HepG2 (cell line): ENCODE measurements around the gene FOXE3. TPM values are rescaled to one million over a fixed set of nuclear protein-coding genes. Genes with fewer than 3 reads are reported as not detected.

Experiments used
- ATAC-seq: fragments of 200-7000 bp; cut with Tn5 transposase; 3 replicates; pipeline ENCODE4 v1.9.1; 2020; ENCODE audit warnings: mild to moderate bottlenecking, moderate library complexity
- BruUV-seq: library from RNA; stranded (reverse); fragments of 400-500 nt; replicated peaks from 2 replicates; lab custom pipeline; 2021; lab: Mats Ljungman, UMichigan
- CTCF ChIA-PET: fragments of 300-600 bp; formaldehyde crosslinking; extraction: SDS; loops from one replicate; lab custom pipeline; 2021; ENCODE audit warnings: low total read pairs, inconsistent platforms, low intra/inter-chr PET ratio; lab: Yijun Ruan, JAX
- POLR2A ChIA-PET: fragments of 350-600 bp; sonication (Branson Sonifier 250); formaldehyde crosslinking; loops from one replicate; lab custom pipeline; 2020; ENCODE audit warnings: antibody characterized with exemption, inconsistent platforms; lab: Yijun Ruan, JAX
- DNase-seq: peaks from one replicate; pipeline ENCODE4 v3.0.0-alpha.2; 2015; ENCODE audit warnings: low spot score
- FAIRE-seq: peaks from 3 replicates; lab custom pipeline; 2011; peaks lifted over from hg19 to GRCh38; lab: Jason Lieb, UNC
- H2AFZ ChIP-seq: one replicate; pipeline ENCODE4 v1.6.1; 2011; ENCODE audit warnings: low read length, inconsistent platforms
- H3K27ac ChIP-seq: fragments of 300-600 bp; 3 replicates; pipeline ENCODE4 v1.8.0; 2011; ENCODE audit warnings: mixed run types, mild to moderate bottlenecking, mixed read lengths, low read length, inconsistent platforms; ENCODE audit not compliant: insufficient read depth; ENCODE audit errors: extremely low read length
- H3K27me3 ChIP-seq, 2 experiments: fragments of 200-600 bp in 1 of 2; 2 replicates in 1 of 2; 3 replicates in 1 of 2; pipeline versions ENCODE4 v1.6.0 to v1.8.0; 2011; ENCODE audit warnings: low read length in 2 of 2, mild to moderate bottlenecking in 2 of 2, moderate library complexity in 2 of 2, inconsistent platforms in 1 of 2; ENCODE audit not compliant: insufficient read depth in 2 of 2, control insufficient read depth in 1 of 2
- H3K36me3 ChIP-seq, 2 experiments: fragments of 200-600 bp in 1 of 2; replicated peaks in 1 of 2; 2 replicates in 1 of 2; 3 replicates in 1 of 2; pipeline versions ENCODE4 v1.5.1 to v1.8.0; 2011; ENCODE audit warnings: low read length in 2 of 2, inconsistent platforms in 1 of 2; ENCODE audit not compliant: insufficient read depth in 2 of 2, control insufficient read depth in 1 of 2
- H3K4me1 ChIP-seq: 2 replicates; pipeline ENCODE4 v1.5.1; 2012; ENCODE audit warnings: low read length, inconsistent platforms; ENCODE audit not compliant: insufficient read depth
- H3K4me2 ChIP-seq: 2 replicates; pipeline ENCODE4 v1.6.0; 2011; ENCODE audit warnings: low read depth, low read length, inconsistent platforms
- H3K4me3 ChIP-seq, 3 experiments: fragments of 200-600 bp in 1 of 3; sonication (generic), shearing (Covaris generic) in 1 of 3; replicated peaks in 1 of 3; 2 replicates each; pipeline ENCODE4 v1.5.1; 2011 to 2016; ENCODE audit warnings: low read length in 3 of 3, inconsistent platforms in 2 of 3, low read depth in 2 of 3, mild to moderate bottlenecking in 2 of 3, control low read depth in 1 of 3, mixed read lengths in 1 of 3; ENCODE audit not compliant: insufficient read depth in 1 of 3
- H3K79me2 ChIP-seq: one replicate; pipeline ENCODE4 v1.6.1; 2011; ENCODE audit warnings: low read length, inconsistent platforms; ENCODE audit not compliant: insufficient read depth
- H3K9ac ChIP-seq: 2 replicates; pipeline ENCODE4 v1.6.0; 2011; ENCODE audit warnings: mild to moderate bottlenecking, low read depth, low read length, inconsistent platforms; ENCODE audit not compliant: insufficient read depth
- H3K9me3 ChIP-seq: 2 replicates; pipeline ENCODE4 v1.5.1; 2012; ENCODE audit warnings: mild to moderate bottlenecking, low read length
- H4K20me1 ChIP-seq: 2 replicates; pipeline ENCODE4 v1.6.0; 2011; ENCODE audit warnings: inconsistent platforms, mild to moderate bottlenecking, low read length, moderate library complexity; ENCODE audit not compliant: insufficient read depth
- CHCHD3 ChIP-seq: sonication (generic); formaldehyde crosslinking; IDR thresholded peaks from 2 replicates; pipeline ENCODE4 v1.8.0; 2022; ENCODE audit warnings: mild to moderate bottlenecking, missing genetic modification reagents, moderate library complexity
- GMEB1 ChIP-seq: sonication (generic); formaldehyde crosslinking; IDR thresholded peaks from 2 replicates; pipeline ENCODE4 v1.5.1; 2020; ENCODE audit warnings: missing genetic modification reagents, mild to moderate bottlenecking, borderline replicate concordance
- MYNN ChIP-seq: sonication (generic); formaldehyde crosslinking; IDR thresholded peaks from 2 replicates; pipeline ENCODE4 v1.4.0; 2020; ENCODE audit warnings: mild to moderate bottlenecking, low read depth, missing genetic modification reagents
- NFRKB ChIP-seq: fragments of 450-650 bp; IDR thresholded peaks from 2 replicates; pipeline ENCODE4 v1.6.1; 2017
- ONECUT2 ChIP-seq: sonication (generic); formaldehyde crosslinking; IDR thresholded peaks from 2 replicates; pipeline ENCODE4 v1.4.0; 2020; ENCODE audit warnings: missing genetic modification reagents
- PBX2 ChIP-seq: IDR thresholded peaks from 2 replicates; pipeline ENCODE4 v1.6.1; 2016; ENCODE audit warnings: control low read depth
- RNF219 ChIP-seq: sonication (generic); formaldehyde crosslinking; IDR thresholded peaks from 2 replicates; pipeline ENCODE4 v1.5.0; 2020; ENCODE audit warnings: mild to moderate bottlenecking, missing genetic modification reagents
- YEATS4 ChIP-seq: sonication (generic); formaldehyde crosslinking; IDR thresholded peaks from 2 replicates; pipeline ENCODE4 v1.4.0; 2020; ENCODE audit warnings: missing genetic modification reagents, borderline replicate concordance
- ZFP82 ChIP-seq: sonication (generic); formaldehyde crosslinking; IDR thresholded peaks from 2 replicates; pipeline ENCODE4 v1.5.1; 2020; ENCODE audit warnings: mild to moderate bottlenecking, missing genetic modification reagents, borderline replicate concordance
- ZMAT5 ChIP-seq: sonication (generic); formaldehyde crosslinking; IDR thresholded peaks from 2 replicates; pipeline ENCODE4 v1.5.0; 2020; ENCODE audit warnings: mild to moderate bottlenecking, low read depth, missing genetic modification reagents, borderline replicate concordance
- ZNF350 ChIP-seq: sonication (generic); formaldehyde crosslinking; IDR thresholded peaks from 2 replicates; pipeline ENCODE4 v1.4.0; 2020; ENCODE audit warnings: mild to moderate bottlenecking, low read depth, missing genetic modification reagents, borderline replicate concordance
- ZNF552 ChIP-seq: sonication (generic); formaldehyde crosslinking; IDR thresholded peaks from 2 replicates; pipeline ENCODE4 v1.9.0; 2022; ENCODE audit warnings: missing genetic modification reagents, mild to moderate bottlenecking, borderline replicate concordance
- ZNF788 ChIP-seq: sonication (generic); formaldehyde crosslinking; IDR thresholded peaks from 2 replicates; pipeline ENCODE4 v1.5.0; 2020; ENCODE audit warnings: mild to moderate bottlenecking, missing genetic modification reagents, borderline replicate concordance
- WGBS: methylation state at CpG from one replicate; pipeline ENCODE4 v1.1.6; 2017; ENCODE audit warnings: low lambda C conversion rate; 5-methylcytosine and 5-hydroxymethylcytosine counted together
- in situ Hi-C: cut with HindIII; loops from 2 replicates; pipeline ENCODE4 v1.10.0; 2017; ENCODE audit warnings: low pct_unique_long_range_greater_than_20kb; ENCODE audit not compliant: extremely low pct_ligation_motif_present
- intact Hi-C: fragments of 100-400 bp; cut with micrococcal nuclease; formaldehyde crosslinking; loops from one replicate; pipeline ENCODE4 v1.10.0; 2022; ENCODE audit not compliant: unreplicated experiment
- polyA plus RNA-seq, 8 experiments: library from polyadenylated mRNA; depleted of rRNA in 3 of 8; stranded (reverse) in 7 of 8; unstranded in 1 of 8; fragments of >200 nt; fragmentation: Illumina TruSeq in 4 of 8; extraction: Trizol in 4 of 8; gene quantifications; 2 replicates each; pipeline versions ENCODE4 v1.2.1 to v1.2.3, GENCODE V29; 2011 to 2016; ENCODE audit warnings: low read depth in 4 of 8, missing spikeins in 1 of 8, mixed read lengths in 1 of 8; ENCODE audit not compliant: insufficient read depth in 1 of 8
- total RNA-seq, 5 experiments: library from RNA; depleted of rRNA; stranded (reverse); fragments of >200 nt; fragmentation: Illumina TruSeq; extraction: Trizol; gene quantifications; 2 replicates each; pipeline ENCODE4 v1.2.3, GENCODE V29; 2016; ENCODE audit warnings: low read depth in 1 of 5

Gene FOXE3
- total and polyA plus RNA-seq, 2 of the 13 experiments (the other 11 are each of a cell fraction or from before 2014, with no cell fraction given): not detected

GRCh38 chr1:47401761-47402160 lies 14.3 kb upstream of the FOXE3 start:
- no peaks in the 10 kb centered on the region for H3K36me3 ChIP-seq
- H2AFZ ChIP-seq: no peak overlapping the region
- no peak for FAIRE-seq
- ATAC-seq: no peak
- peaks cover 6% of the 10 kb centered on the region; the same call in 1 of the 2 replicates for H3K4me1 ChIP-seq
- peaks cover 0 to 13% of the 10 kb centered on the region in 2 experiments; a peak in 2 of 5 replicates for H3K27me3 ChIP-seq
- no peaks in the 10 kb centered on the region for H3K9me3 ChIP-seq
- TF ChIP-seq YEATS4 (CRISPR knock-in tag) (no peak), ZFP82 (CRISPR knock-in tag) (no peak), PBX2 (no peak), ZNF552 (CRISPR knock-in tag) (no peak), ZMAT5 (CRISPR knock-in tag) (no peak), CHCHD3 (no peak), ZNF788 (CRISPR knock-in tag) (no peak), ONECUT2 (CRISPR knock-in tag) (no peak), MYNN (CRISPR knock-in tag) (no peak), ZNF350 (no peak), GMEB1 (CRISPR knock-in tag) (no peak), NFRKB (no peak), RNF219 (no peak)
- H3K4me2 ChIP-seq: no peak overlapping the region
- no peak overlapping the region for H3K4me3 ChIP-seq
- no peak overlapping the region for H3K27ac ChIP-seq
- ChIA-PET POLR2A (no interaction called here), CTCF (no interaction called here)
- no peaks in the 10 kb centered on the region for H4K20me1 ChIP-seq
- in situ Hi-C loops (no loop called here), intact Hi-C loops (no loop called here)
- WGBS: 77% methylated on average over 2 of the region's 4 CpGs
- H3K79me2 ChIP-seq: no peaks in the 10 kb centered on the region
- no peak for DNase-seq
- BruUV-seq: no TSS peak
- H3K9ac ChIP-seq: no peak overlapping the region
